Fibroblast of skin of back (primary cell): ENCODE measurements around the gene LMO1.
A peak's percentile ranks its signal among the peaks of the same experiment; 100 is the strongest.

Experiments
- DNase-seq: peaks from one replicate; pipeline ENCODE4 v3.0.0-alpha.2; 2013

The LMO1 gene

DNA sequence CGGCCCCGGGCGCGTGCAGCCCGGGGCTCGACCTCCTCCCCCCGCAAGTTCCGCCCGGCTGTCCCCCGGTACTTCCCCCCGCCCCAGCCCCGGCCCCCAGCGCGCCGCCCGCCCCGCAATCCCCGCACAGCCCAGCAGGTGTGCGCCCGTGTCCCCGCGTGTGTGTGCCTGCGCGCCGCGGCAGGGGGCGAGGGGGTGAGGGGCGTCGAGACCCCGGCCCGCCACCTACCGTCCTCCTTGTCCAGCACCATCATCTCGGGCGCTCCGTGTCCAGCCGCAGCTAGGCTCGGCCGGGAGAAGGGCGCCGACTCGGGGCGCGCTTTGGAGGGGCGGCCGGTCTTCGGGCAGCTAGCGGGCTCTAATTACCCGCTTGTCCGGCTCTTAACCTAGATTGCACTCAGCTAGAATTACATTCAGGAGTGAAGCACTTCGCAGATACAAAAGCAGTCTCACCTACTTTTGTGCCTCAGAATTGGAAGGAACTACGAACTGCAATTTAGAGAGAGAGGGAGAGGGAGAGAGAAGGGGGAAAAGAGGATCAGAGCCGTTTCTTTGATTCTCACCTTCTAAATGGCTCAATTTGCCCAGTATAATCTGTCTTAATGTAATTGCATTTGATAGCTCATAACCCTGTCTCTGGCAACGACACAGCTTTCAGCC is 439 bp downstream of the LMO1 start:
- peak; percentile 6 for DNase-seq

DNA sequence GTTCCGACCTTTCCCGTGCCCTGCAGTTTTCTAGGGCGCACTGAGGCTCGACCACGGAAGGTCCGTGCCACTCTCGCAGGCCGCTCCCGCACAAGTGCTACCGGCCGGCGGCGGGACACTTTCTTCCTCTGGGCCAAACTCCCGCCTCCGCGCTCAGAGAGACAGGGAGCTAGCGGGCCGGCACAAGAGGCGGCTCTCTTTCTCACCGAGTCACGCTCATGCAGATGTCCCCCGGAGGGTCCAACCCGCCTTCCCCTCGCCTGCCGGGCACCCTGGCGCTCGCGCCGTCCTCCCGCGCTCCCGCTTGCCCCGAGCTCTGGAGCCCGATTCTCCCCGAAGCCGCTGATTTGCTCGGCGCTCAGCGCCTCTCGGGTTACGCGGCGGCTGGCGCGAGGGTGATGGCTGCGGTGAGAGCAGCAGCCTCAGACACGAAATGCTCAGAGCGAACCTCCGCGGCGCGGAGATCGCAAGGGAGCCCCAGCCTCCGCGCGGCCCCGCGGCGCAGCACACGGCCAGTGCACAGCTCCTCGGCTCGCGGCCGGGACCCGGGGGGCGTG is 1.0 kb downstream of the LMO1 start:
- DNase-seq, result peak; percentile 61

DNA sequence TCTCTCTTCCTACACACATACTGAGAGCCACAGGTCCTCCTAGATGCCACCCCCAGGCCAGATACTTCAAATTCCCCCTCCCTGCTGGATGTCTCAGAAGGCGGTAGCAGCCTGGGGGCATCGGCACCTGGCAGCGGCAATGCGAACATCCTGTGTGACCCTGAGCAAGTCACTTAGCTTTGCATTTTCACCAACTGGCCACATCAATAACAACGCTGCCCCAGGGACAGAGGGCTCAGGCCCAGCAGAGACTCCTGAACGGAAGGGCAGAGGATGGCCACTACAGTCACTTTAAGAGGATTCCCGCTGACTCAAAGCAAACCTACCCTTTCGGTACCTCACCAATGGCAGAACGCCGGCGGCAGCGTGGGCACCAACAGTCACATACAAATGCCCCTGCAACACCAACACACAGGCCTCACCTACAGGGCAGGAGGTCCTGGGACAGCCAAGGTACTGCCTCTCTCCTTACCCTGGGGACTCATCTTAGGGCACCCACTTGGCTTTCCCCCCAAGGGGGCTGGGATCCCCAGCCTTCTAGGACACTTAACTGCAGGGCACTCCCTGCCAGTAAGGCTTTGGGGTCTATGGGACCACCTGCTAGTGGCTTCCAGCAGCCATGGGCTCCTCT is 1.6 kb downstream of the LMO1 start:
- DNase-seq, result no peak

DNA sequence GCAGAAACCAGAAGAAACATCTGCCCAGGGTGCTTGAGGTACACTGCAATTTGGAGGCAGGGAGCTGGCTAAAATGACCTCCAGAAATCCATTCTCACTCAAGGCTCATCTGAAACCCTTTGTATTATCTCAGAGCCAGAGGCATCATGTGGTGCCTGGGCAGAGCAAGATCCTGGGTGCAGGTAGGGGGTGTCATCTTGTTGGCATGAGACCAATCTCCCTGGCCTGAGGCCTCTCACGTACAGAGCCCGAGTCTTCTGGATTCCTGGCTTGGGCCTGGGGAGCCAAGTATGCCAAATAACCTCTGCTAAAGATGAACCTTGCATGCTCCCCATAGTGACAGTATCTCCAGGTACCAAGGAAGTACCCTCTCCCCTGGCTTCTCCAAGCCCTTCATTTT is 2.4 kb downstream of the LMO1 start:
- DNase-seq, result no peak

DNA sequence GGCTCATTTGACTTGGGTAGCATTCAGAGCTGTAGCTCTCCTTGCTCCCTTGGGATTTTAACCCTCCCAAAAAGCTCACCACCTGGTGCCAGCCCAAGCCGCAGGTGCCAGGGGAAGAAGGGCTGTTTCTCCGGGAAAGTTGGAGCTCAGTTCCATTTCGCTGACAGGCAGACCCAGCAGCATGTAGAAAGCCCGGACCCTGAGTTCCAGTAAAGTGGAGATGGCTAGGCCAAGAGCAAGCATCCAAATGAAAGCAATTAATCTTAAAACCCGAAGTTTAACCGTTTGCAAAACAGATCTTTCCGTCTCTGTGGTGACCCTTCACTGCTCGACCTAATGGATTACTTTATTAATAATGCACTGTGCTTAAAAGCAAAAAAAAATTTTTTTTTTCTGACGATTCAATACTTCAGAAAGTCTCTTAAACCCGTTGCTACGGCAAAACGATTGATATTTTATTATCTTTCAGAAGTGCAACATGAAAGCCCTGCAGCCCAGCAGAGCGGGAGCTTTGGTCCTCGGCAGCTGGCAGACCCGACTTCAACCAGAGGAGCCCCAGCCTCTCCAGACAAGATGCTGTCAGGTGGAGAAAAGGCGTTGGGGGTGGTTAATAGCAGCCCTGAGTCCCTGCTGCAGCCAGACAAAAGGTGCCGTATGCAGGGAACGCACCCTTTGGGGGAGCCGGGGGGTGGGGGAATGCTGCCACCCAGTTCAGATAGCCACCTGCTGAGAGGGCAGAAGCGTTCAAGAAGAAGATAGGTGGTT is 3.3 kb downstream of the LMO1 start:
- no peak for DNase-seq

DNA sequence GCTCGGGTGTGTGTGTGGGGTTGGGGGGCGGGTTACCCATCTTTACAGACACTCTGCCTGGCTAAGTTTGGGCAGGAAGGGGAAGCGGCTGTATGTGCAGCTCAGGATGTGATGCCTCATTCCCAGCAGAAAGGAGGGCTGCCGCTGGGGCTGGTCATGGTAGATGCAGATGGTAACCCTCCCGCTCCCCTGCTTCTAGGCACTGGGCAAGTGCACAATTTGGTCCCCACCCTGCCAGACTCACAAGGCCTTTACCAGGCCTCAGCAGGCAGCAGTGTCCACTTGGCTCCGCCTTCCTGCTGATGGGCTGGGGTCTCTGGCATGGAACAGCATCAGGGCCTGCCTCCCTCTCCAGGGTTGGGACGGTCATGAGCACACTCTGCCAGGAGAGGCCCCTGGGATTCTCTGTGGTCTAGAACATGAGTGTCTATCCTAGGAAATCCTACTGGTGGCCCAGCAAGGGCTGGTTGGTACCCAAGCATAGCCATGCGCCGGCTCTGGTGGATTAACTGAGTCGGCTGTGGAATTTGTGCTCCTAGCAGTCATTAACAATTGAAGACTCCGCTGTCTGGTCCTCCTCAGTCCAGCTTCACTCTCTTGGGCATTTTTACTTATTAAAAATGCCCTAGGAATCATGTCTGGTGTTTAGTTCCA is 4.2 kb downstream of the LMO1 start:
- no peak for DNase-seq

DNA sequence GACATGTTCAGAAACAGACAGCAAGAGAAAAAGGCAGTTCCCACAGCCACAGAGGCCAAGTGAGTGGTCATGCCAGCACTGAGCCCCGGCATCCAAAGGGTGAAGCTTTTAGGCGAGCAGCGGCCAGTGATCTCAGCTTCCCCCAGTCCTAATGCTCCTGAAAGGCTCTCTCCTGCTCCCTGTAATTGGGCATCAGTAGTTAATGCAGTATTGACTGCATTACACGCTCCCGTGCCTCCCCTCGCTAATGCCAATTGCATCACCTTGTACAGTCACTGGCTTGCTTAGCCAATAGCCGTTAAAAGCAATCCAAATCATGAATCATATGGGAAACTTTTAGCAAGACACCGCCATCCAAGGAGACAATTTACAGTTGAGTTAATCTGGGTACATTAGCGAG is 4.9 kb downstream of the LMO1 start:
- DNase-seq, result no peak

DNA sequence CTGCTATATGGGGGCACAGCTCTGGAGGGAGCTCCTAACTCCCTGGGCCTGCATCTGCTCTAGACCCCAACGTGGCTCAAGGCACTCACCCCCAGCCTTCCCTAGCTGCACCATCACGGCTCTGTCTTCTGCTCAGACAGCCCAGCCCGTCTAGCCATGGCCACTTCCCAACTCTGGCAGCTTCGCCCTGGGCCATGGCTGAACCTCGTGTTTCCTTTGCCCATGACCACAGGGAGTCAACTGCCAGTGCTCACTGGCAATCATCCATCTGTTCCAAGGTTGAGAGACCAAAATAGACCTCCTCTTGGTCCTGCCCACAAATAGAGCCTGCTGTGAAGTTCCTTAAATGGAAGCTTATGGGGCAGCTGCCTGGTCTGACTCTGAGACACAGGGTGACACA is 5.4 kb downstream of the LMO1 start:
- DNase-seq, result no peak

DNA sequence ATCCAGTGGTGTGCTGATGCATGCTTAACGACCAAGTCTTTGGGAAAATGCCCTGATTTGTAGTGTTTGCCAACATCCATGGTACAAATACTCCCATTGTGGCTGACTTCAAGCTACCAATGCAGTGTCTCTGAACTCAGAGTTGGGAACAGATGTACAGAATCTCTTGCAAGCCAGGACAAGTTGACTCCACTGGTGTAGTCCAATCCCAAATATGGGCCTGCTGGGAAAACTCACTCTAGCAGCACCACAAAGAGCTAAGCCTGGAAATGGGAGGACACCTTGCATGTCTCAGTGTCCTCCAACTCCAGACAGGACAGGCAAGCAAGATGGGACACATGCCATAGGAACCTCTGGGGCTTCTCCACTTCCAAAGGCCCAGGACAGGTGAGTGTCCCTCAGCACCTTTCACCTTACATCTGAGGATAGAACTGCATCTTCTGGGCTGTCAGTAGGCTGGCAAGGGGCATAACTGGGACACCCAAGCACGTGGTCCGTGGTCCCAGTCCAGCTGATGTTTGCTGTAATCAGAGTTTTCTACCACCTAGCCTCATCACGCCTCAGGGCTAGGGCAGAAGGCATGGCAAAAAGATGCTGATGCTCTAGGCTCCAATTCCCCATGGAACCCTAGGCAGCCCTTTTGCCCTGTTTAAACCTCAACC is 6.5 kb downstream of the LMO1 start:
- no peak for DNase-seq

DNA sequence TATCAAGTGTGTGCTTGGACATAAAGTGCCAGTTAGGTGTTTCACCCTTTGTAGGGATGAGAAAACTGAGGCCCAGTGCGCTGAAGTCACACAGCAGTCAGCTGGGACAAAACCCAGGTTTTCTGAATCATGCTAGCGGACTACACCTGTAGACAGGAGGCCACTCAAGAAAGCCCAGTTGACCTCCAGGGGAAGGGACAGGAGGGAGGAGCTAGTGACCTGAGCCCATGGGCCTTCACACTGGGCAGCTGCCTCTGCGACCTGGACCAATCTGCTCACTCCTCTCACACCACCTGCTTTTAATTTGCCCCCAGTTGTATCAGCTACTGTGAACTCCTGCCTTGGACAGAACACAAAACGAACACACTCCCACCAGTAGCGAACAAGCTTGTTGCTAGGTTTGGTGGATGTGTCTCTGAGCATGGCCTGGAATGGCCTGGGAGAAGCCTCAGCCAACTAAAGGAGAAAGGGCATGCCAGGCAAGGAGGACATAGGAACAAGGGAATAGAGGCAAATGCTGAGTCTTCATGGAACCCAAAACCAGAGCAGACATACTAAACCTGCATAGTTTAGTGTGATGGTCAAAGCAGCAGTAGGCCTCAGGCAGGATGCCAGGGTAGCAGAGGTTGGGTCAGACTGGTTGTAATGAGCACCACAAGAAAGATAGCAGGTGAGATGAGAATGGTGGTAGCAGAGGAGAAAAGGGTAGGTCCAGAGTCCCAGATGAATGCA is 7.2 kb downstream of the LMO1 start:
- no peak for DNase-seq

DNA sequence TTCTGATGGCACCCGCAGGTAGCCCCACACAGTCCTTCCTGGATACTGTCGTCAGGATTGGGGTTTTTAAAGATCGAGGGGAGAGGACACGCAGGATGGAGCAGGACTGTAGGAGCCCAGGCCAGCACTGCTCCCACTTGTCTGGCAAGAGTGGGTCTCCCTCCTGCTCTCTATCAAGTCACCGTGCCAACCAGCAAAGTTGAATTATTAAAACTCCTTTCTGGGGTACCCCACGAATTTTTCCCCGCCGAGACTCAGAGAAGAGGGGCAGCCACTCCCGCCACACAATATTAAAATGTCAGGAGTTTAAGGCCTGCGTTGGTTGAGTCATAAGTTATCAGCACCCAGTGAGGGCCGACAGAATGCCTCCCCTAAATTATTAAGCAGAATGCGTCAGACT is 10.1 kb downstream of the LMO1 start:
- DNase-seq, result no peak

DNA sequence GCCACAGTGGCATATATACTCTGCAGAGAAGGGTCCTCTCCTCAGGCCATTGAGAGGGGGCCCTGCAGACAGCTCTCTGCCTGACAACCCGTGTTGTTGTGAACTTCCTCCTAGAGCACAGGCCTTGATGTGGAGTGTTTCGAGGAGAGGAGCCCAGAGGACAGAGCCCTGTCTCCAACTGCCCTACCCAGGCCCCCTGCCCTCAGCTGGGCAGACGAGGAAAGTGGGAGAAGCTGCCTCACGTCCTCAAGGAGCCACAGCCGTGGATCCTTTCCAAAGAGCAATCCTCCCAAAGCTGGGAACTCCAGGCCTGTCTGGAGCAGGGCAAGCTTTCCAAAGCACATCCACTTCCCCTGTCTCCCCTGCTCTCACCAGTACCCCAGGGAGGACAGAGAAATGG is 10.7 kb downstream of the LMO1 start:
- DNase-seq, result no peak

DNA sequence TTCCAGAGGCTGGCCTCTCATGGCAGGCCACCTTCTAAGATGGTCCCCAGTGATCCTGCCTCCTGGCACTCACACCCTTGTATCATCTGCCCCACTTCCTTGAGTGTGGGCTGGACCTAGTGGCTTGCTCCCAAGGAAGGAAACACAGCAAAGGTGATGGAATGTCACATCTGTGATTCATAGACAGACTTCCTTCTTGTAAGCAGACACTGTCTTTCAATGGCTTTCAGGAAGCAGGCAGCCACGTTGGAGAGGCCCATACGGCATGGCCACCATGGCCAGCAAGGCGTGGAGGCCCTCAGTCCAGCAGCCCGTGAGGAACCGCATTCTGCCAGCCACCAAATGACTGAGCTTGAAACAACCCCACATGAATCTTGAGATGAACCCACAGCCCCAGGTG is 11.3 kb downstream of the LMO1 start:
- DNase-seq, result no peak

DNA sequence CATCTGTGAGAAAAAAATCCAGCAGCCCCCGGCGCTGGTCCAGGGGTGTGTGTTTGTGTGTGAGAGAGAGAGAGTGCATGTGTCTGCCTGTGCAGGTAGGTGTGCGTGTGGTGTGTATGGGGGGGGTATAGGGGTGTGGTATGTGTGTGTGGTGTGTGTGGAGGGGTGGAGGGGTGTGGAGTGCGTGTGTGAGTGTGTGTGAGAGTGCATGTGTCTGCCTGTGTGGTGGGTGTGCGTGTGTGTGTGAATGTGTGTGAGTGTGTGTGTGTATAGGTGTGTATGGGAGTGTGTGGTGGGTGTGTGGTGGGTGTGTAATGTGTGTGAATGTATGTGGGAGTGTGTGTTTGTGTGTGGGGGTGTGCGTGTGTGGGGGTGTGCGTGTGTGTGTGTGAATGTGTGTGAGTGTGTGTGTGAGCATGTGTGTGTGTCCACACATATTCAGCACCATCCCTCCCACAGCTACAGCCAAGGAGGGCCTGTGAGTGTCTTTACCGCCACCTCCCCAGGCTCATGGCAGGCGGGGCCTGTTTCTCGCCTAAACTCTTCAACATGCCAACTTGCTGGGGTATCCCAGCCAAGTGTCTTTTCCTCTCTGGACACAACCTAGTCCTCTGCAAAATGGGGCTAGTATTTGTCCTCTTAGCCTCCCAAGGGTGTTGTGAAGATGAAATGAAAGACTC is 11.9 kb downstream of the LMO1 start:
- DNase-seq, result no peak

DNA sequence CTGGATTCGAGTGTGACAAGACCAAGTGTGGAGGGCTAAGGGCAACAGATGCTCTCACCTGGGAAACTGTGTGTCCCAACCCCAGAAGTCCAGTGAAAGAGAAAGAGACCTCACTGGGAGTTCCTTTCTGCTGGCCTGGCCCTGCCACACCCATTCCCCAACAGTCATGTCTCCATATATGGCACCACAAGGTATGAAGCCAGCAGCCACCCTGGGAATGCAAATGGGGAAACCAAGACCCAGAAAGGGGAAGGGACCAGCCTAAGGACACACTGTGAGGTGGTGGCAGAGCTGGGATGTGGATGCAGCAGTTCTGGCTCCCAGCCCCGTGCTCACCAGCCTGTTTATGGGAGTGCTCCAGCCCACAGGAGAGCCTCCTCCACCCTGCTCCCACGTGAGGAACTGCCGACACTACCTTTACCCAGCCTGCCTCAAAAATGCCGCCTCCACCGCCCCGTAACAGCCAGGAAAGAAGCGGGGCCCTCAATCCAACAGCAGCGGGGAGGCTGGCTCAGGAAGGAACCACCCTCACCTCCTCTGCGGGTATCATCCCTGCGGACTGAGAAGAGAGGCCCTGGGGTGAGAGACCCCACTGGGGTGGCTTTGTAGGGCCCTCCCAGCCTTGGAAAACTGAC is 12.6 kb downstream of the LMO1 start:
- no peak for DNase-seq

DNA sequence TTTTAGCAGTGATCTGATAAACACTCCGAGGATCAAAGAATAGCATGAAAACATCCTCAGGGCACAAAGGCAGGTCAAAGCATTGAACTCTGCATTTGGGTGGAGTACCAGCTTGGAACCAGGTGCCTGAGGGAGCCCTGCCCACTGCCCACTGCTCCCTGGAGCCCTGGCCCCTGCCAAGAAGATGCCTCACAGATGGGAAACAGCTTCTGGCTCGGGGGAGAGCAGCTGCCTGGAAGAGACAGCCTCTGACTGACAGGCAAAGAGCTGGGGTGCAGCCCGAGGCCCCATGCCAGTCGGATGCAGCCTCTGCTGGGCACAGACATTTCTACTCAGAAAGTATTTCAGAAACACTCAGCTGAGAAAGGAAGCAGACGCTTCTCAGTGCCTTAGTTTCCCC is 13.2 kb downstream of the LMO1 start:
- no peak for DNase-seq

DNA sequence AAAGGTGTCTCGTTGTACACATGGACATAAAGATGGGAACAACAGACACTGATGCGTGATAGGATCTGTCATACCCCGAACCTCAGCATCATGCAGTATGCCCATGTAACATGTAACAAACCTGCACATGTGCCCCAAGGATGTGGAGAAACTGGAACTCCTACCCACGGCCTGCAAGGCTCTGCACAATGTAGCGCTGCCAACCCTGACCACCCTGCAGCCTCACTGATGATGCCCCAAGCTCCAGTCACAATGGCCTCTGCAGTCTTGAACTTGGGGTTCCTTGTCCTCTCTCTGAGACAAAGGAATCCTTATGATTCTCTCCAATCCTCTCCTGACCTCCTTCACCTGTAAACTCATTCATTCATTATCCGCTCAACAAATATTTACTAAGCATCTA is 14.2 kb downstream of the LMO1 start:
- no peak for DNase-seq

DNA sequence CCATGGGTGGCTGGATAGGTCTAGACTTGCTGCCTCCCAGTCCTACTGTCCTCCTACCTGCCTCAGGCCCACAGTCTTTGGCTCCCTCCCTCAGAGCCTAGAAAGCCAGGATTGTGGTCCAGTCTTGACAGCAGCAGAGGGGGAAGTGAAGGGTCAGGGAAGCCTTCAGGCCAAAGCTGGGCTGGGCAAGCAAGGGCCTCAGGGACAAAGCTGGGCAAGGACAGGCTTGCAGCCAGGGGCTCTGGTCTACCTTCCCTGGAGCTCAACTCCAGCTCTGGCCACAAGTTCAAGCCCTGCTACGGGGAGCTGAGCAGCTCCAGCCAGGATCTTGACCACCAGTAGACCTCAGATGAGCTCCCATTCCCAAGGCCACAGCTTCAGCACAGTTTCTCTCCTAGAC is 14.9 kb downstream of the LMO1 start:
- no peak for DNase-seq

DNA sequence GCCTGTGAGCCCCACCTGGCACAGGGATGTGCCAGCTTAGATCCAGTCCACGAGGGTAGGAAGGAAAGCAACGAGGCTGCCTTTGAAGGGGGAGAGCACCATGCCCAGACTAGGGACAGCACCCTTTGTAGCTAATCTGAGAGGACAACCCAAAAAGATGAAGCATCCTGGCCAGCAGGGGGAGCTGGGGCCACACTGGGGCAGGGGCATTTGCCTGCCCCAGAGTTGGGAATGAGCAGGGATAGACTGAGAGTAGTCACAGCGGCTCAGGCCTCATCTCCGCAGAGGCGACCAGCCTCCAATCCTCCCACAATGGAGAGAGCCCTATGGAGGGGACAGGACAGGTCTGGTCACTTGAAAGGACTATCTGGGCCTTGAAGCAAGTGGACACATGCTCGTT is 16.4 kb downstream of the LMO1 start:
- no peak for DNase-seq

DNA sequence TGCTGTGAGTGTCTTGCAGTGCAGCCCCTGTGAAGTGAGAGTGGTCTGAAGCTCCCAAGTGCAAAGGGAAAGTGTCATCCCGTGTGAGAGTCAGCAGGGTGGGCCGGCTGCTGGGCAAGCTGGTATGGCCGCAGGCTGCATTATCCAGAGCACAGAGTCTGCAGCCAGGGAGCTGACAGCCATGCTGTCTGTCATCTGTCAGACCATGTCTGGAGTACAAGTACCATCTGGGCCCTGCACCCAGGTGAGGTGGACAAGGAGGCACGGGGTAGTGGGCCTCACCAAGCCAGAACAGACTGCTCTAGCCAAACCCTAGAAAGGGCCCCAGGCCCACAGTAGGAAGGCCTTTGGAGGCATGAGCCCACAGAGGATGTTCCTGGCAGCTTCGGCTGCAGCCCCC is 20.2 kb downstream of the LMO1 start:
- no peak for DNase-seq
